Activated CD4-positive, CD25-positive, alpha-beta regulatory T cell treated with anti-CD3 and anti-CD28 coated beads, Interleukin-2, amount 50 U/mL, for 72 hours (primary cell): Measurements from ENCODE around the gene GLIPR1.
"Not testable (repeated sequence)": the region's sequence is repeated elsewhere in the genome, so short reads cannot be mapped to it uniquely, and the experiment has no call there.

ENCODE experiments used
- DNase-seq: peaks from one replicate; pipeline ENCODE4 v3.0.0; 2021

The GLIPR1 gene

DNA sequence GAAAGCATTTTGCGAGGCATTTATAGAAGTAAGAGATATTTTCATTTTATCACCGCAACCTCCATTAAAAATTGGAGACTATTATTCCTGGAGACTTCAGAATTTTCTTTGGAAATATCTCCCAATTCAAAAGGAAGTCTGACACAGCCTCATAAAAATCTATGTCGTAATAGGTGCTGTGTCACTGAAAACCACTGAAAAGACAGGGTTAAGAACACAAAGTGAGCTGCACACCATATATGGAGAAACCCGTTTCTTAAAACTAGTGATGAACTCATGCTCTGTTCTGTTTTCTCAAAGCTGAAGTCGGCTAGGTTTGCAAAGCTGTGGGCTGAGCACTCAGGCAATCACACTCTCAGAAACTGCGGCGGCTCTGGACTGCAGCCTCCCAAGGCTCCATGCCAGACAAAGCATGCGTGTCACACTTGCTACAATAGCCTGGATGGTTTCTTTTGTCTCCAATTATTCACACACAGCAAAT is at the start of gene GLIPR1:
GLIPR1 (plus strand) TSS at position 287 of the 481 bp plus-strand sequence; CDS start at position 413, 126 bp downstream.
- peak; percentile 59 for DNase-seq

DNA sequence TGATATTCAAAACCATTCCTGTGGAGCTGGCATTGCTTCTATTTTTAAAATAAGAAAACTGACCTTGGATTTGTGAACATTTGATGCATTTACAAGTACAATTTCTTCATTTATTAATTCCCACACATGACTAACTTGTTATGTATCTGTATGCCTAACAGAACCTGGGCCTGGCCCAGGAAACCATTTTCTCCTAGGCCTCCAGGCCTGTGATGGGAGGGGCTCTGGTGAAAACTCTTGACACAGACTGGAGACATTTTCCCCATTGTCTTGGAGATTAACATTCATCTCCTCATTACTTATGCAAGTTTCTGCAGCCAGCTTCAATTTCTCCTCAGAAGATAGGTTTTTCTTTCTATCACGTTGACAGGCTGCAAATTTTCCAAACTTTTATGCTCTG is 47.6 kb upstream of the GLIPR1 start:
- DNase-seq = no peak

DNA sequence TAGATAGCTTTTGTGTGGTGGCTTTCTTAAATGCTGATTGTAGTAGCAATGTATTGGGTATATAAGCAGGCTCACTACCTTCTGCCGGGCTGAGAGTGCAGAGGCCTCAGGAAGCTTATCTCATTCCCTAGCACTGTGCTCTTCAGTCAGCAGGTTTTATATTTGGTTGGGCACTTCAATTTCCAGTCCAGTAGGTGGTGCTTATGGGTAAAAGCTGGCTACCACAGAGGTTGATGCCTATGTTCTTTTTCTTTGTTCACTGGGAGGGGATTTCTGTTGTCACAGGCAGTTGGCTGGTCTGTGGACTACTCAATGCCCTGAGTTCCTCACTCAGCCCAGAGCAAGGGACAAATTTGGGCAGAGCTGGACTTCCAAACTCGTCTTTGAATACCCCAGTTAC is 43.0 kb upstream of the GLIPR1 start:
- DNase-seq = no peak

DNA sequence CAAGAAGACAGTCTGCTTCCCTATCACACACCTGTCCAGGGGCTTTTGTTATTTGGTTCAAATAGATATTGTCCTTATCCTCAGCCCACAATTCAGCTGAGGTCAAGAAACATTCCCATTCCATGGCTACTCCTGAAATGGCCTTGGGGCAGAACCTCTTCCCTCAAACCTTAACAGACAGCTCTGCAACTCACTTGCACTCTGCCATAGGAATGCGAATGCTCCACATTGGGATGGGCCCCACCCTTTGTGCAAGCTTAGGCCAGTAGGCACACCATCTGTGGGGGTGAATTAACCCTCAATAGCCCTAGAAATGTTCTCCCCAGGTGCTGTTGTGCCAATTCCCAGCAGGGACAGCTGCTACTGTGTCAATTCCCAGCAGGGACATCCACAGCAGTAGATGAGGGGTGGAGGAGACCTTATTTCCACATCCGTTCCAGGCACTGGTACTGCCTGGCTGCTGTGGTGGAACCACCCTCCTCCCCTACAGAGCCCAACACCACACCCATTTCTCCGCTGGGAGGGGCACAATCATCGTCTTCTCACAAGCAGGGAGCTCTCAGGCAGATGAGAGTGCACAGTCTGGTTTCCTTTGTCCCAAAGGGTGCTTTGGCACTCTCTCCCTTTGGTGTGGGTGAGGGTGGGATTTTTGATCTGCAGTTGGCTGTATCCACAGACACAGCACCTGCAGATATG is 42.3 kb upstream of the GLIPR1 start:
- DNase-seq = no peak

DNA sequence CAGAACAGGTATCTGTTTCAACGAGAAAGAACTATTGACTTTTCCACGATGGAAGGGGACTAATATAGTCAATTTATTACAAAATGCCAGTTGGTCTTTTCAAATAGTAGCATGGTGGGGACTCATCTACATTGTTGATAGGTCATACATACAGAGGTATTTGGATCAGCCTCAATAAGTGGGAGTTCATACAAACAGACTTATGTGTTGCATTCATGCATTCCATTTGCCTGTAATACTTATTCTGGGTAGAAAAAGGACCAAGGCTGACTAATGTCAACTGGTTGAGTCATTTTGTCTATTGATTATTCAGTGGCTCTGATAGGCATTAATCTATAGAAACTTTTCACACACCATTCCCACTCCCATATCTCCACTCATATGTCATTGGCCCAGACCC is 41.5 kb upstream of the GLIPR1 start:
- DNase-seq = no peak

DNA sequence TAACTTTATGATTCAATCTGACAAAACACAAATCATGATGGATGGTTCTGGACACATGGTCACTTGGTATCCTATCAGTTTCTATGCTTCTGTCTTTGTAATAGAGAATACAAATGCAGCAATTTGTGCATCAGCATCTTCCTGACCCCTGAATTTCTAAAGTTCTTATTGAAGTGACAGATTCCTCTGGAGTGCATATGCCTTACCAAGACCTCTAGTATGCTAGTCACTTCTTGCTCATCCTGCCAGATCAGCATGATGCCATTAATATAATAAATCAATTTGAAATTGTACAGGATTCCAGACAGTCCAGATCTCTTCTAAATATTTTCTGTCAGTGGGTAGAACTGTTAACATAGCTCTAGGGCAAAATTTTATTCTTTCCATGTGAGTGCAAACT is 40.6 kb upstream of the GLIPR1 start:
- no peak for DNase-seq

DNA sequence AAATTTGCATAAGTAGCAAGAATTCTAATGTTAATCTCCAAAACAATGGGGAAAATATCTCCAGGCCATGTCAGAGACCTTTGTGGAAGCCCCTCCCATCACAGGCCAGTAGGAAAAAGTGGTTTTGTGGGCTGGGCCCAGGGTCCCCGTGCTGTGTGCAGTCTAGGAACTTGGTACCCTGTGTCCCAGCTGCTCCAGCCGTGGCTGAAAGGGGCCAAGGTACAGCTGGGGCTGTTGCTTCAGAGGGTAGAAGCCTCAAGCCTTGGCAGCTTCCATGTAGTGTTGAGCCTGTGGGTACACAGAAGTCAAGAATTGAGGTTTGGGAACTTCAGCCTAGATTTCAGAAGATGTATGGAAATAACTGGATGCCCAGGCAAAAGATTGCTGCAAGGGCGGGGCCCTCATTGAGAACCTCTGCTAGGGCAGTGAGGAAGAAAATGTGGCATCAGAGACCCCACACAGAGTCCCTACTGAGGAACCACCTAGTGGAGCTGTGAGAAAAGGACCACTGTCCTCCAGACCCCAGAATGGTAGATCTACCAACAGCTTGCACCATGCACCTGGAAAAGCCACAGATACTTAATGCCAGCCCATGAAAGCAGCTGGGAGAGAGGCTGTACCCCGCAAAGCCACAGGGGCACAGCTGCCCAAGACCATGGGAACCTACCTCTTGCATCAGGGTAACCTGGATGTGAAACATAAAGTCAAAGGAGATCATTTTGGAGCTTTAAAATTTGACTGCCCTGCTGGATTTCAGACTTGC is 38.7 kb upstream of the GLIPR1 start:
- DNase-seq = not testable (repeated sequence)

DNA sequence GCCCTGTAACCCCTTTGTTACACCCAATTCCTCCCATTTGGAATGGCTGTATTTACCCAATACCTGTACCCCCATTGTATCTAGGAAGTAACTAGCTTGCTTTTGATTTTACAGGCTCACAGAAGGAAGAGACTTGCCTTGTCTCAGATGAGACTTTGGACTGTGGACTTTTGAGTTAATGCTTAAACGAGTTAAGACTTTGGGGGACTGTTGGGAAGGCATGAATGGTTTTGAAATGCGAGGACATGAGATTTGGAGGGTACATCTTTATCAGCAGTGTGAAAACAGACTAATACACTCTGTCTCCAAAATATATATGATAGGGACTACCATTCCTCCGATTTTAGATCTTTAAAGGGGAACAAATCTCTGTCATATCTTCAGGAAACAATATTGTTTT is 38.1 kb upstream of the GLIPR1 start:
- DNase-seq = not testable (repeated sequence)

DNA sequence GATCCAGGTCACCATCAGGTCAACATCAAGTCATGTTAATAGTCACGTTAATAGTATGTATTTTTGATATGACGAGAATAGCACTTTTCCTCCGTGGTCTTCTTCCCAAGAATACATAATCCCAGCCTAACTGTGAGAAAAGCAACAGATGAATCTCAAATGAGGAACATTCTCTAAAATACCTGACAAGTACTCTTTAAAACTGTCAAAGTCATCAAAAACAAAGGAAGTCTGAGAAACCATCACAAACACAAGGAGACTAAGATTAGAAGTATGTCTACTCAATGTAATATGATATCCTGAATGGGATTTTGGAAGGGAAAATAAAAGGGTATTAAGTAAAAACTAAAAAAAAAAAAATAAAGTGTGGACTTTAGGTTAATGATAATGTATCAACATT is 36.8 kb upstream of the GLIPR1 start:
- no peak for DNase-seq

DNA sequence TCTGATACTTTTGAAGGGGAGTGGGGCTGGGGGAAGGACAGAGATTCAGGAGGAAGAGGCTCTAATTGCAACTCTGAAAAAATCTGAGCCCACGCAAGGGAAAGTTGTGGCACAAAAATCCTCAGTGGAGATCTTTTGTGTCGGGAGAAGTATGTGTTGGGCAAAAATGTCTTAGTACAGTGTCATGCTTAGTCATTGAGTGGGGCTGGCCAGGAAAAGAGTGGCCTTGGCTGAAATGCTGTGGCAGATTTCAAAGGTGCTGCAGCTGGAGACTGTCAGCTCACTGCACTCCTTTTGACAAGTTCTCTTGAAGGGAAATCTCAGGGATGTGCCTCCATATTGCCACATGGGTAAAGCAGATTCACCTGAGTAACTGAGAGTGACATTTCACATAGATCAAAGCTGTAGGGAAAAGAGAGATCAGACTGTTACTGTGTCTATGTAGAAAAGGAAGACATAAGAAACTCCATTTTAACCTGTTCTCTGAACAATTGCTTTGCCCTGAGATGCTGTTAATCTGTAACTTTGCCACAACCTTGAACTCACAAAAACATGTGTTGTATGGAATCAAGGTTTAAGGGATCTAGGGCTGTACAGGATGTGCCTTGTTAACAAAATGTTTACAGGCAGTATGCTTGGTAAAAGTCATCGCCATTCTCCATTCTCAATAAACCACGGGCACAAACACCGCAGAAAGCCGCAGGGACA is 36.0 kb upstream of the GLIPR1 start:
- DNase-seq = no peak

DNA sequence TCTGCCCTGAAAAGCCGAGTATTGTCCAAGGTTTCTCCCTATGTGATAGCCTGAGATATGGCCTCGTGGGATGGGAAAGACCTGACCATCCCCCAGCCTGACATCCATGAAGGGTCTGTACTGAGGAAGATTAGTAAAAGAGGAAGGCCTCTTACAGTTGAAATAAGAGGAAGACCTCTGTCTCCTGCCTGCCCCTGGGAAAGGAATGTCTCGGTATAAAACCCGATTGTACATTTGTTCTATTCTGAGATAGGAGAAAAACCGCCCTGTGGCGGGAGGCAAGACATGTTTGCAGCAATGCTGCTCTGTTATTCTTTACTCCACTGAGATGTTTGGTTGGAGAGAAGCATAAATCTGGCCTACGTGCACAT is 35.4 kb upstream of the GLIPR1 start:
- not testable (repeated sequence) for DNase-seq

DNA sequence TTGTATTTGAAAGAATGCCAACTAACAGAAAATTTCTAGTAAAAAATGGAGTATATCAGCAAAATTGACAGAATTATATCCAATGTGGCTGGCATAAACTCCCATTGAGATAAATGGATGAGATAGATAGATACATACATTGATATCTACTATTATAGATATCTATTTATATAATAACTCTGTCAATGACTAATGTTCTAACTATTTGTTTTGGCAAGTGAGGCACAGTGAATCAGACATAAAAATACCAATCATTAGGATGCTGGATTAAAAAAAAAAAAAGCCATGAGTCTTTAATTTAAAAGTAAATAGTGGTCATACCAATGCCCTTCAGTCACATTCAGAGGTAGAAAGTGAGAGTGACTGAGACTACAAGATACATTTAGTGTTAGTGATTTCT is 33.7 kb upstream of the GLIPR1 start:
- DNase-seq = no peak

DNA sequence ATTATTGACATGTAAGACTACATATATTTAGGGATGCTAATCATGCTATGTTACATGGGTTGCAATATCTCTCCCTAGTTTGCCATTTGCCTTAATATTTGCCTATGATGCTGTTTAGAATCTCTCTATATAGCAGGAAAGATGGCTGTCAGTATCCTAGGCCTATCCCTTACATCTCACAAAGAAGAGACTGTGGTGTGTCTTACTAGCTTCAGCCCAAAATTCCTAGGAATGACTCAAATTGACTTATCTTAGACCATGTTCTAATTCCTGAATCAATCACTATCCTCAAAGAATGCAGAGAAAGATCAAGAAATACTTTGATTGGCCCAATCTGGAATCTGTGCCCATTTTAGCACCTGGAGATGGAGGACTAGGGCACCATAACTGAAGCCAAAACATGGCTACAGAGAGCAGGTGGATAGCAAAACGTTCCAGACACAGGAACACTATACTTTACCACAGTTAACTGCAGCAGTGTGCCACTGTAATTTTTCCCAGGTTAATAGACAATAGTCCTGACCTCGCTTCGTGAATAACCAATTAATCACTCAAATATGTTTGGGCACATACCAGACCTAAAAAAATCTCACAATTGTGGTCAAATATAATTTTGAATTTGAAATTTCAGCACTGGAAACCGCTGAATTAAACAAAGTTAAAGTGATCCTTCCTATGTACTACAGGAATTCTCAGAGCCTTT is 32.7 kb upstream of the GLIPR1 start:
- DNase-seq = no peak

DNA sequence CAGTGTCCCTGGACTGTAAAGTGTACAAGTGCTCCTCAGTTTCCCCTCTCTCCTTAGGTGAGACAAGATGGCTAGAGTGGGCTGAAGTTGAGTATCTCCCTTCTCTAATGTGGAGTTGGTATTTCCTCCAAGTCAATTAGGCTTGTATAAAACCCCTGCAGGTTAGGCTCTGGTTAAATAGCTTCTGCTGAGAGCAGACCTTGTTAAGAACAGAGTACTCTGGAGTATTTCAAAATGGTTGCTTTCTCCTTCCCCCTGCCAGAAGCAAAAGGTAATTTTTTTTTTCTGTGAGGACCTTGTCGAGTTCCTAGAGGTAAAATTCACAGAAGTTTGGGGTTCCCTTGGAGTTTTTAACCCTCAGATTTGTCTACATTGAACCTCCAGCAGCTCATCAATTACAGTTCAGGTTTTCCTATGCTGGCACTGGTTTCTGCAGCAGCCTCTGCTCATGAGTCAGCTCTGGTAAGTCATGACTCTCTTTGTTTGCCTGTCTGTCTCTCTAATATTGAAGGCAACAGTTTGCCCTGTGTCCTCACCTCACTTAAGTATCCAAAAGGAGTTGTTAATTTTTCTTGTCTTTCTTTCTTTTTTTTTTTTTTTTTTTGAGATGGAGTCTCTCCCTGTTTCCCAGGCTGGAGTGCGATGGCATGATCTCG is 27.8 kb upstream of the GLIPR1 start:
- DNase-seq = no peak

DNA sequence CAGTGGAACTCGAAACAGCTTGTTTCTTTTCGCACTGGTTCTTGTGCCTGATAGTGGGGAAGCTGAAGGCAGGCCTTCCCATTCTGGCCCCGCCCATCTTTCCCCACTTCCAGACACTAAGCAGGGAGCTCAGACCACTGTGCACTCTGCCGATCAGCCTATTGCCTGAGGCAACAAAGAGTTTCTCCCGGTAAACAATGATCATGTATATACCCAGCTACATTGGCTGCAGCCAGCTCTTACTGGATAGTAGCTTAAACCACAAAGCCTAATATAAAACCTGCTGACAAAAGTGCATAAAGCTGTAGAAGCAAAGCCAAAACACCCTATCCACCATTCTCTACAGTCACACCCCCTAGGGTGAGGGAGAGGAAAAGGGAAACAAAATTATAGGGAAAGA is 24.7 kb upstream of the GLIPR1 start:
- no peak for DNase-seq

DNA sequence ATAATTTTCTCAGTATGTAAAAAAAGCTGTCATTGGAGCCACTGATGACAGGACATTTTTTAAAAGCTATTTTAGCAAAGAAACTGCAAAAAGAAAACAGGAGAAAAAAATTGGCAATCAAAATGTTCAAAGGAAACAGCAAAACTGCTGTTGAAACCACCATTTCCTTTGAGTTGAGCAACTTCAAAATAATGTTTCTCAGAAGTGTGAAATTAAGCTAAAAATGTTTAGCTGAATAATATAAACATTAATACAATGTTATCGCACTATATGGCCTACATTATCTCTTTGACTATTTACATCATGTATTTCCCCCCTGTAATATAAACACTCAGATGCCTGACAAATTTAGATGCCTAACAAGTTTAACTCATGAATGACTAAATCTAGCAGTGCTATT is 23.4 kb upstream of the GLIPR1 start:
- DNase-seq = no peak

DNA sequence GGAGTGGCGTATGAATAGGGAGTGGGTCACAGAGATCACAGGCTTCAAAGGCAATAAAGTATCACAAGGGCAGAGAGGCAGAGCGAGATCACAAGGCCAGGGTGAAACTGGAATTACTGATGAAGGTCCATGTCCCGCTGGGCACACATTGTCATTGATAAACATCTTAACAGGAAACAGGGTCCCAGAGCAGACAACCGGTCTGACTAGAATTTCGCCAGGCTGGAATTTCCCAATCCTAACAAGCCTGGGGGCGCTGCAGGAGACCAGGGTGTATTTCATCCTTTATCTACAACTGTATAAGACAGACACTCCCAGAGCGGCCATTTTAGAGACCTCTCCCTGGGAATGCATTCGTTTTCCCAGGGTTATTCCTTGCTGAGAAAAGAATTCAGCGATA is 22.7 kb upstream of the GLIPR1 start:
- DNase-seq = not testable (repeated sequence)

DNA sequence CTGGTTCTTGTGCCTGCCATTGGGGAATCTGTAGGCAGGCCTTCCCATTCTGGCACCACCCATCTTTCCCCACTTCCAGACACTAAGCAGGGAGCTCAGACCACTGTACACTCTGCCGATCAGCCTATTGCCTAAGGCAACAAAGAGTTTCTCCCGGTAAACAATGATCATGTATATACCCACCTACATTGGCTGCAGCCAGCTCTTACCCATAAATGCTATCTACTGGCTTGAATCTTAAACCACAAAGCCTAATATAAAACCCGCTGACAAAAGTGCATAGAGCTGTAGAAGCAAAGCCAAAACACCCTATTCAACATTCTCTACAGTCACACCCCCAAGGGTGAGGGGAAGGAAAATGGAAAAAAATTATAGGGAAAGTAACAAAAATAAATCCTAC is 20.8 kb upstream of the GLIPR1 start:
- no peak for DNase-seq

DNA sequence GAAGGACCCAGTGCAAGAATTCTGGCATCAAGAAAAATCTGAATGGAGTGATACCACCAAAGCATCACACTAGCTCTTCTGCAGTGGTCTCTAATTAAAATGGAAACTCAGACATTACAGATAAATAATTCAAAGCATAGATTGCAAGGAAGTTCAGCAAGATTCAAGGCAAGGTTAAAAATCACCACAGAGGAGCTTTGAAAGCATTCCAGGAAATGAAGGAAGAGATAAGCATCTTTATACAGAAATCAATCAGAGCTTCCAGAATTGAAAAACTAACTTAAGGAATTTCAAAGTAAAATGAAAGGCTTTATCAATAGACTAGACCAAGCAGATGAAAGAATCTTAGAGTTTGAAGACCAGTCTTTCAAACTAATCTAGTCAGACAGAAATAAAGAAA is 20.4 kb upstream of the GLIPR1 start:
- no peak for DNase-seq

DNA sequence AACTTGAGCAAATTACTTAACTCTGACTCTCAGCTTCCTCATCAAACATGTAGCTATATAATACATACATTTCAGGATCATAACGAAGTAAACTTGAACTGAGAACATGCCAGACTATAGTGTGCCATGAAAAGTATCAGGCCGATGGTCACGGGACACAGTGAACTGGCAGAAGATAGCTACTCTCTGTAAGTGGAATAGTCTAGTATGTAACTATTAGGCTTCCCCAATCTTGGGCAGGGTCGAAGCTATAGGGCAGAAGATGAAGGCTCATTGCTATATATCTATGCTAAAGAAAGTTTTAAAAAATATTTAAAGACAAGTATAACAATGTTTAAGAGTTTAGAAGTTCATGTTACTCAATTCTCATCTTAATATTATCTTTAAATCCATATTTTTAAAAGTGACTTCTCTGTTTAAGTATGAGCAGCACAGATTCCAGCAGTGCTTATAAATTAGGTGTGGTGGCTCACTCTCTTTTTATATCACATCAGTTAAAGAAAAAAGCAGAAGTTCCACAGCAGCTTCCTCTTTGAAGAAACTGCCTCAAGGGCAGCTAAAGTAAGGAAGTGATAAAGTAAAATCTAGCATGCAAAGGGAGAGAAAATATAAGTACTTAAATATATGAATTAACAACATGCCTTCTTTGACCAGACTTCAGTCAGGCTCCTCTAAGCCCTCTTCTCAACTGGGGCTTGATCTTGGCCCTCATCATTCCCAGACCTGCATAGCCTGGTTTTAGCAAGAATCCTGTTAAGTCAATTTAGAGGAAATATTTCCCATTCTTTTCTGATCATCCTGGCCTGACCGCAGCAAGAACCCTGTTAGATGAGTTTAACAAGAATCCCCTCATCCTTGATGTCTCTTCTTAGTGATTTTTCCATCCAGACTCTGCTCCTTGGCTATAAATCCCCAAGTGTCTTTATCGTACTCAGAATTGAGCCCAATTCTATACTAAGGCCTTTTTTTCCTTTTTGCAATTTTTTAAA is 8.4 kb upstream of the GLIPR1 start:
- DNase-seq = no peak

DNA sequence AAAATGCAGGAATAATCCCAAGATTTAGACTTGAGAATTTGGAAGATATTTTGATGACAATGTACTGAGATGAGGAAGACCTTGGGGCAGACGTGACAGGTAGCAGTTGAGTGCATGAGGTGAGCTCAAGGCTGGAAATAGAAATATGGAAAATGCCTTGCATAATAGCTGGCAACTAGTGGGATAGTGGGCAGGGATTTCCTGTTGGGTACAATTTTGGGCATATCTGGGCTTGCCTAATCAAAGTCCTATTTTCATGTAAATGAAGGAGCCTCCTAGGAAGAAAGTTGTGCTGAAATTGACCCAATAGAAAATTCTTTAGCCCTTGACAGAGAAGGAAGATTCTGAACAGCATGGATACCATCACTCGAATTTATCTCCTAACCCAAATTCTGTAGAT is 6.4 kb upstream of the GLIPR1 start:
- DNase-seq = no peak
